CD4-positive, alpha-beta T cell treated with Interleukin-17A for 4 hours (primary cell): Measurements from ENCODE around the gene AP2M1.
"Not testable (repeated sequence)": the region's sequence is repeated elsewhere in the genome, so short reads cannot be mapped to it uniquely, and the experiment has no call there.

Experiments used
- DNase-seq: peaks from one replicate; pipeline ENCODE4 v3.0.0-alpha.2; 2020; ENCODE audit warnings: mixed read lengths

Gene AP2M1

GRCh38 chr3:184157206-184157605 lies 17.4 kb upstream of the AP2M1 start:
- no peak for DNase-seq

DNA sequence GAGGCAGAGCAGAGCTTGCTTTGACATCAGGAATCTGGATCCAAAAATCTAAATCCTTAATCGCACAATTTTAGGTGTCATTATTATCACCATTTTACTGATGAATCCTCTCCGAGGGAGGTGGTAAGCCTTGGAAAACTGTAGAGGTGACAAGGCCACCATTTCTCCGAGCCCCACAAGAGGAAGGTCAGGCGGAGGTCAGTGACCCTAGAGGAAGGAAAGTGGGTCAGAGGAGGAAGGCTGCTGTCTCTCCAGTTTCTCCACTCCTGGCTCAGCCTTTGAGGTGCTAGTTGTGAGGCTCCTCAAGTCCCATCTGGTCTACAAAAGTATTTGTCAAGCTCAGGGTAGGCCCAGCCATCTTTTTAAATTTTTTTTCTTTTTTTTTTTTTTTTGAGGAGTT lies 16.3 kb upstream of the AP2M1 start:
- no peak for DNase-seq

GRCh38 chr3:184160456-184160855 lies 14.2 kb upstream of the AP2M1 start:
- DNase-seq = no peak

GRCh38 chr3:184162571-184163070 lies 12.0 kb upstream of the AP2M1 start:
- not testable (repeated sequence) for DNase-seq

DNA sequence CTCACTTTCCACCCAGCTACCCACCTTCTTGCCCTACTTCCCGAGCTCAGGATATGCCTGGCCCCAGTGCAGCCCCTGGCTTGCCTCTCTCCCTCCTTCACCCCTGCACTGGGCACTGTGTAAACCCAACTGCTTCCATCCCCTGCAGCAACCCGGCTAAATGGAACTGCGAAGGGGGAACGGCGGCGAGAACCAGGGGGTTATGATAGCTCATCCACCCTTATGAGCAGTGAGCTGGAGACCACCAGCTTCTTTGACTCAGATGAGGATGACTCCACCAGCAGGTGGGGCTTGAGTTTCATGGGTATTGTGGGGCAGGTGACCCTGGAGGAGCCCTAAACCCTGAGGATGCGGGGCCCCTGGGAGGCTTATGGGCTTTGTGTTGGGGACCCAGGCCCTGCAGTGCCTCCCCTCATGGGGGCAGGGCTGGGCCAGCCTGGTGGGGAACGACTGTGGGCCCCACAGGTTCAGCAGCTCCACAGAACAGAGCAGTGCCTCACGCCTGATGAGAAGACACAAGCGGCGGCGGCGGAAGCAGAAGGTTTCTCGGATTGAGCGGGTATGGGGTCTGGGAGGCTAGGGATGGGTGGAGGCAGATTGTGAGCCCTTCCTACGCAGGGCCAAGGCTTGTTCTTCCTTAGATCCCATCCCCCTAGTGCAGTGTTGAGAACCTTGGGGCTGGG lies 9.9 kb upstream of the AP2M1 start:
- DNase-seq = no peak

DNA sequence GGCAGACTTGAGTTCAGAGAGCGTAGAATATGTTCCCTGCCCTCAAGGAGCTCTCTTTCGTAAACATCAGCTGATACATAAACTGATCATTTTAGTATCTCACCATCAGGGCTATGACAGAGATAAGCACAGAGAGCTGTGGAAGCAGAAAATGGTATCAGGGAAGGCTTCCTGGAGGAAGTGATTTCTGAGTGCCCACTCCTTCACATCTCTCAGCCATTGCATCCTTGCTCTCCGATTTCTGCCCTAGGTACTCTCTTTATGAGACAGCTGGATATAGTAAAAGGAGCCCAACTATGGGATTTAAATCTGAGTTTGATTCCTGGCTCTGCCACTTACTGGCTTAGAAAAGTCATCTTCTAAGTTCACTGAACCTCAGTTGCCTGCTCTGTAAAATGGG lies 9.1 kb upstream of the AP2M1 start:
- no peak for DNase-seq

DNA sequence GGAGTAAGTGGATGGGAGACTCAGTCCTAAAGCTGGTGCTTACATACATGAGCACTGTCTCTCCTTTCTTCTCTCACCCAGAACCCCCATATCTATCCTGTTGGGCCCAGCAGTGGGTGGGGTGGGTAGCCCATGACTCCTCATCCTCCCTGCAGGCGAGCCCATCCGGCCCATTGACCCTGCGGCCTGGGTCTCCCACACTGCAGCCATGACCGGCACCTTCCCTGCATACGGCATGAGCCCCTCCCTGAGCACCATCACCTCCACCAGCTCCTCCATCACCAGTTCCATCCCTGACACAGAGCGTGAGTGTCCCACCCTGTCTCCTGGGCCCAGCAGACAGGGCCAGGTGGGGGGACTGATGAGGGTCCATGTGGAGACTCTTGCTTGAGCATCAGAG lies 8.0 kb upstream of the AP2M1 start:
- DNase-seq = no peak

GRCh38 chr3:184167786-184168185 lies 6.9 kb upstream of the AP2M1 start:
- no peak for DNase-seq

GRCh38 chr3:184168363-184169120 lies 6.1 kb upstream of the AP2M1 start:
- no peak for DNase-seq

GRCh38 chr3:184169896-184170875 lies 4.5 kb upstream of the AP2M1 start:
- DNase-seq = no peak

- no peak for DNase-seq
Observed at GRCh38 chr3:184171562-184171961, 3.1 kb upstream of the AP2M1 start.

DNA sequence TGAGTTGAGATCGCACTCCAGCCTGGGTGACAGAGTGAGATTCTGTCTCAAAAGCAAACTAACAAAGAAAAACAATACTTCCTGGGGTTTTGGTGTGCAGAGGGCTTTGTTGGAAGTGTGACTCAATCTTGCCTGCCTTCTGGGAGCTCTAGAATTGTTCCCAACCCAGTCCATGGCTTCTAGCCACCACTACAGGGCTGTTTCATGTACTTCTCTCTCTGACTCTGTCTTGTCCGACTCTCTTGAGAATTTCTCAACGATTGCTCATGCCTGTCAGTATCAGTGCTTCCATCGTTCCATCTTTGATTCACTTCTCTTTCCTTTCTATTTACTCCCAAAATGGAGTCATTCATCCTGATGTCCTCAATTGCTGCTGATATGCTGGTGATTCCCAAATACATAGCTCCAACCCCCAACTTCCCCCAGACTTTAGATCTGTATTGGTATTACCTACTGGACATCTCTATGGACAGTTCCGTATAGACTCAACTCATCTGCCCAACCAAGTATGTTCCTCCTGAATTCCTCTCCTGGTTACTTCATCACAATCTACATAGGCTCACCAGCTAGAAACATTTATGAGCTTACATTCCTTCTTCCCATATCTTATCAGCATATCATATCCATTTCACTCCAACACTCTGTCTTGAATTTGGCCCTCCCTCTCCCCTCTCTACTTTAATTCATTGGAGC lies 1.8 kb upstream of the AP2M1 start:
- DNase-seq = no peak

- no peak for DNase-seq
Observed at GRCh38 chr3:184173374-184173722, 1.3 kb upstream of the AP2M1 start.

DNA sequence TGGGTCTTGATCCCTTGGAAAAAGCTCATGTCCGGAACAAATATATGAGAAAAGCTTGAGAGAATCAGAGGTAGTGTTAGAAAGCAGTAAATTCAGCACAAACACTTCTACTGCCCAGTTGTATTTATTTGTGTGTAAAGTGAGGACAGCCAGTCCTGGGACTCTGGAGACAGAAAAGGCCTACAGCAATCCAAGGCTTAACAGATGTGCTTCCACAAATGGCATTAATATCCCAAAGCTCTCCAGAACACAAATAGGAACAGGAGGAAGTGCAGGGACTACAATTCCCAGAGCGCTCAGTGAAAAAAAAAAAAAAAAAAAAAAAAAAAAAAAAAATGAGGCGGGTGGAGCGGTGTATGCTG lies 390 bp upstream of the AP2M1 start:
- DNase-seq = no peak

- DNase-seq = no peak
Observed at GRCh38 chr3:184175506-184175905, 851 bp downstream of the AP2M1 start.

DNA sequence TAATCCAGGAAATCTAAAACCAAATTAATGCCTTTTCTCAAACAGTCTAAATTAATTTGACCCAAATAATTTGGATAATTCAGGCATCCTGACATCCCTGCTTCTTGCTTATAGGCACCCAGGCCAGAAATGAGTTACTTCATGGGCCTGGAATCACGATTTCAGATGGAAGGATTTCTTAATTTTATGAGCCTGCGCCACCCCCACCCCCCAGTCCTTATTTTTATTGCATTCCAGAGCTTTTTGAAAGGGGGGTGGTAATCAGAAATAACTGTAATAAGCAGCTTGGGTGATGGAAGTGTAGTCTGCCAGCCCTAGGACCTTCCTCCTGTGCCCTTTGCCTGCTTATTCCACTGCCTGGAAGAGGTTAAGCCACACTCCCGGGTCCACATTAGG lies 1.3 kb downstream of the AP2M1 start:
- DNase-seq = no peak

- no peak for DNase-seq
Observed at GRCh38 chr3:184176377-184177330, 2.0 kb downstream of the AP2M1 start.

DNA sequence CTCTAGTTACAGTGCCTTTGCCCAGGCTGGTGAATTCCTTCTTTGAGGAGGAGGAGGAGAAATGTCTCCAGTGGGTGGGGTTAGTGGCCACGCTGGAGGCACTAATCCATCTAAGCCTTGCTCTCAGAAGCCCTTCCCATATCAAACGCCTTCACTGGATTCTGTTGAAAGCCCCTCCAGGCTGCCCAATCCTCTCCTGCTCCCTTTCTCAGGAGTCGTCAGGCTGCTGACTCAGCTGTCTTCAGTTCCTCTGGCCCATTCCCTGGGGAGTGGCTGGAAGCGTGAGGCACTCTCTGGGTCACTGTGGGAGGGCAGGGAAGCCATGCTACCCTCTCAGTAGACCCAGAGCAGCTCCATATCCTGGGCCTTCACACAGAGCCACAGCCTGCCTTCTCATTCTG lies 2.7 kb downstream of the AP2M1 start:
- DNase-seq = no peak

GRCh38 chr3:184177767-184178306 lies 3.2 kb downstream of the AP2M1 start:
- no peak for DNase-seq

- DNase-seq = no peak
Observed at GRCh38 chr3:184178521-184179138, 4.0 kb downstream of the AP2M1 start.

GRCh38 chr3:184180165-184180564 lies 5.5 kb downstream of the AP2M1 start:
- no peak for DNase-seq
